ENCODE measurements around the gene AKIP1. TPM values are rescaled to one million over a fixed set of nuclear protein-coding genes. Genes with fewer than 3 reads are reported as not detected.

The AKIP1 gene
- total RNA-seq, 1 experiment from 2014 or later, result 26.0 TPM

DNA sequence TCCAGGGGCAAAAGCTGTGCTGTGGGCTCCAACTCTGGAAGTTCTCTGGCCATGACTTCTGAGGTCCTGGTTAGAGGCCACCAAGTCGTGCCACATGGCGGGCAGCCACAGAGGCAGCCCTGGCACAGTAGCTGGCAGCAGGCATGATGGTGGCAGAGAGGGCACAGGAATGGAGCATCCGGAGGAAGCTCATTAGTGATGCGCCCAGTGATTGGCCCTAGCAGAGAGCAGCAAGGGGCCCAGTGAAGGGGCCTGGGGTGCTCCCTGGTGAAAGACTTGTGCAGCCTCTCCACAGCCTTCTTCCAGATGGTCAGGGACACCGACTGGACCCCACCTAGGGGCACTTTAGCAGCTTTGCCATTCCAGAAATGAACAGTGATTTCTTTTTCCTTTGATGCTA lies 14.7 kb downstream of the AKIP1 start (continued):
- no peak for TF ChIP-seq E2F5 (CRISPR knock-in tag; IDR thresholded peaks at IDR 0.05)
- no peak for TF ChIP-seq GRHL2 (CRISPR knock-in tag; IDR thresholded peaks at IDR 0.05; ENCODE audit: insufficient replicate concordance, severe bottlenecking)
- TF ChIP-seq IRF2 (CRISPR knock-in tag; IDR thresholded peaks at IDR 0.05; ENCODE audit: borderline replicate concordance, low read depth), result no peak
- no peak for TF ChIP-seq PRDM15 (CRISPR knock-in tag; IDR thresholded peaks at IDR 0.05)
- no peak for TF ChIP-seq CREB1 (CRISPR knock-in tag; IDR thresholded peaks at IDR 0.05)
- TF ChIP-seq, protein P1, sequence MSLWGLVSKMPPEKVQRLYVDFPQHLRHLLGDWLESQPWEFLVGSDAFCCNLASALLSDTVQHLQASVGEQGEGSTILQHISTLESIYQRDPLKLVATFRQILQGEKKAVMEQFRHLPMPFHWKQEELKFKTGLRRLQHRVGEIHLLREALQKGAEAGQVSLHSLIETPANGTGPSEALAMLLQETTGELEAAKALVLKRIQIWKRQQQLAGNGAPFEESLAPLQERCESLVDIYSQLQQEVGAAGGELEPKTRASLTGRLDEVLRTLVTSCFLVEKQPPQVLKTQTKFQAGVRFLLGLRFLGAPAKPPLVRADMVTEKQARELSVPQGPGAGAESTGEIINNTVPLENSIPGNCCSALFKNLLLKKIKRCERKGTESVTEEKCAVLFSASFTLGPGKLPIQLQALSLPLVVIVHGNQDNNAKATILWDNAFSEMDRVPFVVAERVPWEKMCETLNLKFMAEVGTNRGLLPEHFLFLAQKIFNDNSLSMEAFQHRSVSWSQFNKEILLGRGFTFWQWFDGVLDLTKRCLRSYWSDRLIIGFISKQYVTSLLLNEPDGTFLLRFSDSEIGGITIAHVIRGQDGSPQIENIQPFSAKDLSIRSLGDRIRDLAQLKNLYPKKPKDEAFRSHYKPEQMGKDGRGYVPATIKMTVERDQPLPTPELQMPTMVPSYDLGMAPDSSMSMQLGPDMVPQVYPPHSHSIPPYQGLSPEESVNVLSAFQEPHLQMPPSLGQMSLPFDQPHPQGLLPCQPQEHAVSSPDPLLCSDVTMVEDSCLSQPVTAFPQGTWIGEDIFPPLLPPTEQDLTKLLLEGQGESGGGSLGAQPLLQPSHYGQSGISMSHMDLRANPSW (CRISPR knock-in tag; conservative IDR thresholded peaks at IDR 0.05; ENCODE audit: low read depth), result no peak
- no peak for TF ChIP-seq ZNF425 (CRISPR knock-in tag; conservative IDR thresholded peaks at IDR 0.05)
- TF ChIP-seq ZNF121 (CRISPR knock-in tag; IDR thresholded peaks at IDR 0.05), result no peak
- TF ChIP-seq CDX4 (CRISPR knock-in tag; IDR thresholded peaks at IDR 0.05; ENCODE audit: borderline replicate concordance), result no peak
- no peak for TF ChIP-seq CTCF (IDR thresholded peaks at IDR 0.05)
- no peak for TF ChIP-seq E2F1 (CRISPR knock-in tag; IDR thresholded peaks at IDR 0.05)

- ChIA-PET CTCF (interaction anchor here (0.7 to 1.4 kb wide), 3 partner anchors 11 to 597 kb away, joined by 3 to 9 read pairs (median 7); no protein-coding TSS in a partner anchor), POLR2A (no interaction called here)
- H3K4me3 Mint-ChIP-seq, result no peak overlapping the region
- no peak overlapping the region for H3K27ac Mint-ChIP-seq
- DNase-seq (ENCODE audit: low spot score) (no peak), ATAC-seq (no peak)
- TF ChIP-seq, protein P2, sequence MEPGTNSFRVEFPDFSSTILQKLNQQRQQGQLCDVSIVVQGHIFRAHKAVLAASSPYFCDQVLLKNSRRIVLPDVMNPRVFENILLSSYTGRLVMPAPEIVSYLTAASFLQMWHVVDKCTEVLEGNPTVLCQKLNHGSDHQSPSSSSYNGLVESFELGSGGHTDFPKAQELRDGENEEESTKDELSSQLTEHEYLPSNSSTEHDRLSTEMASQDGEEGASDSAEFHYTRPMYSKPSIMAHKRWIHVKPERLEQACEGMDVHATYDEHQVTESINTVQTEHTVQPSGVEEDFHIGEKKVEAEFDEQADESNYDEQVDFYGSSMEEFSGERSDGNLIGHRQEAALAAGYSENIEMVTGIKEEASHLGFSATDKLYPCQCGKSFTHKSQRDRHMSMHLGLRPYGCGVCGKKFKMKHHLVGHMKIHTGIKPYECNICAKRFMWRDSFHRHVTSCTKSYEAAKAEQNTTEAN (CRISPR knock-in tag; IDR thresholded peaks at IDR 0.05), result no peak
- no peaks in the 10 kb centered on the region for H3K9me3 Mint-ChIP-seq
- H3K36me3 Mint-ChIP-seq, result peaks cover 5% of the 10 kb centered on the region; the same call in 1 of the 2 replicates
- peaks cover 3% of the 10 kb centered on the region; the same call in 1 of the 2 replicates for H3K4me1 Mint-ChIP-seq
- H3K27me3 Mint-ChIP-seq (ENCODE audit: low read depth), result no peaks in the 10 kb centered on the region
Measured at GRCh38 chr11:8926236-8926635, 15.2 kb downstream of the AKIP1 start.
